Thyroid gland (tissue), 4 donors: ENCODE results near the gene ATRX.

Experiments used
- CTCF ChIP-seq, 6 experiments: fragments of 200-600 bp in 3 of 6; fragments of 450-650 bp in 3 of 6; sonication (generic) in 3 of 6; IDR thresholded peaks; one replicate each; pipeline ENCODE4 v1.5.1; 2016 to 2019; ENCODE audit warnings: antibody characterized with exemption in 6 of 6, mild to moderate bottlenecking in 2 of 6, inconsistent platforms in 1 of 6, moderate library complexity in 1 of 6
- POLR2A ChIP-seq, 2 donors: fragments of 450-650 bp; IDR thresholded peaks; one replicate each; pipeline ENCODE4 v1.6.1; 2017; ENCODE audit warnings: antibody characterized with exemption in 2 of 2, mild to moderate bottlenecking in 2 of 2, moderate library complexity in 1 of 2

GRCh38 chrX:77493677-77494553 is 292.1 kb downstream of the ATRX start:
- no peak for TF ChIP-seq POLR2A (IDR thresholded peaks at IDR 0.05)
- TF ChIP-seq CTCF (IDR thresholded peaks at IDR 0.05): no peak
